HCT116 (cell line): ENCODE data around the gene NUDT2. TPM values are rescaled to one million over a fixed set of nuclear protein-coding genes. Genes with fewer than 3 reads are reported as not detected.

Experiments used
- ATAC-seq: fragments of 200-7000 bp; cut with Tn5 transposase; 2 replicates; pipeline ENCODE4 v1.9.1; 2020; ENCODE audit warnings: mild to moderate bottlenecking, moderate library complexity
- BruUV-seq: library from RNA; stranded (reverse); fragments of 400-500 nt; replicated peaks from 2 replicates; lab custom pipeline; 2021; lab: Mats Ljungman, UMichigan
- CTCF ChIA-PET: fragments of 300-600 bp; sonication (Branson Sonifier 250); formaldehyde crosslinking; loops from one replicate; lab custom pipeline; 2021; ENCODE audit warnings: antibody characterized with exemption; lab: Charles Lee
- POLR2A ChIA-PET: fragments of 300-600, 350-600 bp; sonication (Branson Sonifier 250); formaldehyde crosslinking; loops from one replicate; lab custom pipeline; 2021; ENCODE audit warnings: antibody characterized with exemption; lab: Charles Lee
- RAD21 ChIA-PET, 2 experiments: fragments of 300-600 bp; sonication (Branson Sonifier 250); formaldehyde crosslinking; loops; one replicate each; lab custom pipeline; 2023; ENCODE audit warnings: low total read pairs in 2 of 2; ENCODE audit not compliant: uncharacterized antibody in 2 of 2, unreplicated experiment in 2 of 2, low non-redundant PET in 1 of 2; lab: Charles Lee
- DNase-seq: peaks from one replicate; pipeline ENCODE4 v3.0.0-alpha.2; 2010; ENCODE audit warnings: low read depth, low spot score
- H2AFZ ChIP-seq: fragments of 200-600 bp; shearing (Covaris generic), sonication (generic); 2 replicates; pipeline ENCODE4 v1.6.1; 2017; ENCODE audit warnings: low read depth, mixed run types, mixed read lengths, antibody characterized with exemption, low read length; ENCODE audit not compliant: poor library complexity, severe bottlenecking
- H3K27ac ChIP-seq: 2 replicates; pipeline ENCODE4 v1.5.1; 2012; ENCODE audit warnings: low read depth, low read length
- H3K27me3 ChIP-seq: fragments of 200-600 bp; sonication (generic); 2 replicates; pipeline ENCODE4 v1.6.1; 2016; ENCODE audit warnings: mixed run types, low read length, mixed read lengths; ENCODE audit not compliant: insufficient read depth
- H3K36me3 ChIP-seq, 2 experiments: fragments of 200-500 bp in 1 of 2; fragments of 200-600 bp in 1 of 2; sonication (Bioruptor generic) in 1 of 2; sonication (generic) in 1 of 2; 2 replicates each; pipeline versions ENCODE4 v1.5.1 to v1.6.1; 2014 to 2016; ENCODE audit warnings: low read length in 2 of 2, inconsistent platforms in 1 of 2, mixed read lengths in 1 of 2, mixed run types in 1 of 2; ENCODE audit not compliant: insufficient read depth in 2 of 2, control insufficient read depth in 1 of 2
- H3K4me1 ChIP-seq, 2 experiments: fragments of 200-600 bp in 1 of 2; sonication (generic) in 1 of 2; 2 replicates each; pipeline versions ENCODE4 v1.5.1 to v1.6.1; 2012 to 2017; ENCODE audit warnings: low read length in 2 of 2, inconsistent platforms in 1 of 2, mild to moderate bottlenecking in 1 of 2, mixed read lengths in 1 of 2, mixed run types in 1 of 2, moderate library complexity in 1 of 2; ENCODE audit not compliant: insufficient read depth in 2 of 2, control insufficient read depth in 1 of 2
- H3K4me2 ChIP-seq: fragments of 200-600 bp; sonication (generic); 2 replicates; pipeline ENCODE4 v1.6.1; 2017; ENCODE audit warnings: mixed run types, low read length, mixed read lengths
- H3K4me3 ChIP-seq, 2 experiments: fragments of 200-600 bp in 1 of 2; sonication (generic) in 1 of 2; replicated peaks in 1 of 2; 2 replicates each; pipeline ENCODE4 v1.5.1; 2011 to 2016; ENCODE audit warnings: low read length in 2 of 2, control low read depth in 1 of 2, low read depth in 1 of 2, mild to moderate bottlenecking in 1 of 2, mixed read lengths in 1 of 2, mixed run types in 1 of 2
- H3K79me2 ChIP-seq: fragments of 200-600 bp; sonication (generic); 2 replicates; pipeline ENCODE4 v1.6.1; 2017; ENCODE audit warnings: mild to moderate bottlenecking, mixed run types, low read length, moderate library complexity, mixed read lengths; ENCODE audit not compliant: insufficient read depth
- H3K9ac ChIP-seq: fragments of 200-600 bp; sonication (generic); 2 replicates; pipeline ENCODE4 v1.6.1; 2016; ENCODE audit warnings: low read length, mixed read lengths
- H3K9me2 ChIP-seq: fragments of 200-600 bp; sonication (generic), shearing (Covaris generic); 2 replicates; pipeline ENCODE4 v1.6.1; 2017; ENCODE audit warnings: mixed run types, mild to moderate bottlenecking, moderate library complexity; ENCODE audit not compliant: insufficient read depth
- H3K9me3 ChIP-seq, 2 experiments: fragments of 200-500 bp in 1 of 2; fragments of 200-600 bp in 1 of 2; sonication (Bioruptor generic) in 1 of 2; sonication (generic) in 1 of 2; 2 replicates each; pipeline ENCODE4 v1.6.1; 2014 to 2017; ENCODE audit warnings: low read length in 2 of 2, mixed read lengths in 2 of 2, inconsistent platforms in 1 of 2, low read depth in 1 of 2, mild to moderate bottlenecking in 1 of 2, mixed run types in 1 of 2, moderate library complexity in 1 of 2; ENCODE audit not compliant: control insufficient read depth in 1 of 2, insufficient read depth in 1 of 2
- H4K20me1 ChIP-seq: fragments of 200-600 bp; sonication (generic), shearing (Covaris generic); 2 replicates; pipeline ENCODE4 v1.6.1; 2017; ENCODE audit warnings: mixed run types, mild to moderate bottlenecking, moderate library complexity; ENCODE audit not compliant: insufficient read depth
- CBX3 ChIP-seq: IDR thresholded peaks from 2 replicates; pipeline ENCODE4 v1.6.1; 2012; ENCODE audit warnings: low read depth
- CEBPB ChIP-seq: IDR thresholded peaks from 2 replicates; pipeline ENCODE4 v1.6.1; 2012; ENCODE audit warnings: low read depth
- EGR1 ChIP-seq: IDR thresholded peaks from 2 replicates; pipeline ENCODE4 v1.6.1; 2012; ENCODE audit warnings: low read depth
- ELF1 ChIP-seq: IDR thresholded peaks from 2 replicates; pipeline ENCODE4 v1.6.1; 2012; ENCODE audit warnings: low read depth, borderline replicate concordance
- EZH2 ChIP-seq: fragments of 200-600 bp; sonication (generic); IDR thresholded peaks from 2 replicates; pipeline ENCODE4 v1.6.1; 2017; ENCODE audit warnings: antibody characterized with exemption, mixed run types
- EZH2phosphoT487 ChIP-seq: fragments of 200-600 bp; IDR thresholded peaks from 2 replicates; pipeline ENCODE4 v1.6.1; 2018; ENCODE audit warnings: antibody characterized with exemption, borderline replicate concordance
- FOSL1 ChIP-seq: IDR thresholded peaks from 2 replicates; pipeline ENCODE4 v1.6.1; 2012; ENCODE audit warnings: low read depth
- JUND ChIP-seq: IDR thresholded peaks from 2 replicates; pipeline ENCODE4 v1.6.1; 2012
- RAD21 ChIP-seq: IDR thresholded peaks from 2 replicates; pipeline ENCODE4 v1.6.1; 2012; ENCODE audit warnings: low read depth, mild to moderate bottlenecking
- SIN3A ChIP-seq: IDR thresholded peaks from 2 replicates; pipeline ENCODE4 v1.6.1; 2012; ENCODE audit warnings: low read depth
- SP1 ChIP-seq: IDR thresholded peaks from 2 replicates; pipeline ENCODE4 v1.6.1; 2012; ENCODE audit warnings: low read depth
- SRF ChIP-seq: IDR thresholded peaks from 2 replicates; pipeline ENCODE4 v1.6.1; 2012; ENCODE audit warnings: low read depth
- TCF7L2 ChIP-seq: IDR thresholded peaks from 2 replicates; pipeline ENCODE4 v1.7.0; 2011; ENCODE audit warnings: borderline replicate concordance, inconsistent platforms; ENCODE audit not compliant: insufficient read depth, insufficient read length; ENCODE audit errors: extremely low read depth
- YY1 ChIP-seq: IDR thresholded peaks from 2 replicates; pipeline ENCODE4 v1.6.1; 2011; ENCODE audit warnings: low read length, low read depth, moderate library complexity, mild to moderate bottlenecking; ENCODE audit not compliant: insufficient replicate concordance; ENCODE audit errors: extremely low read depth
- ZNF274 ChIP-seq: fragments of 200-500 bp; sonication (Bioruptor generic); IDR thresholded peaks from 2 replicates; pipeline ENCODE4 v1.6.1; 2014; ENCODE audit warnings: mild to moderate bottlenecking, low read depth, low read length, inconsistent platforms
- intact Hi-C: fragments of 100-400 bp; cut with micrococcal nuclease; formaldehyde crosslinking; loops from 2 replicates; pipeline ENCODE4 v1.10.0; 2022
- total RNA-seq: library from RNA; stranded (reverse); gene quantifications from one replicate; pipeline ENCODE4 v1.2.1, GENCODE V29; 2021; ENCODE audit not compliant: unreplicated experiment
- TF ChIP-seq, protein P1 (sequence below): IDR thresholded peaks from 2 replicates; pipeline ENCODE4 v1.6.1; 2012; ENCODE audit warnings: low read depth
- TF ChIP-seq, protein P2 (sequence below): IDR thresholded peaks from 2 replicates; pipeline ENCODE4 v1.6.1; 2011; ENCODE audit warnings: mild to moderate bottlenecking, low read length, moderate library complexity; ENCODE audit not compliant: insufficient replicate concordance; ENCODE audit errors: extremely low read depth
- TF ChIP-seq, protein P3 (sequence below), 3 experiments: fragments of 200-600 bp in 1 of 3; sonication (generic) in 1 of 3; IDR thresholded peaks in 2 of 3; conservative IDR thresholded peaks in 1 of 3; 2 replicates each; pipeline ENCODE4 v1.5.1; 2012 to 2017; ENCODE audit warnings: low read depth in 2 of 3, low read length in 2 of 3, antibody characterized with exemption in 1 of 3, borderline replicate concordance in 1 of 3, control low read depth in 1 of 3, mild to moderate bottlenecking in 1 of 3, mixed read lengths in 1 of 3, mixed run types in 1 of 3, moderate library complexity in 1 of 3; ENCODE audit not compliant: insufficient read depth in 1 of 3
- TF ChIP-seq, protein P4 (sequence below): IDR thresholded peaks from 2 replicates; pipeline ENCODE4 v1.6.1; 2012

Gene NUDT2
- total RNA-seq, 1 experiment from 2014 or later = 39.3 TPM

DNA sequence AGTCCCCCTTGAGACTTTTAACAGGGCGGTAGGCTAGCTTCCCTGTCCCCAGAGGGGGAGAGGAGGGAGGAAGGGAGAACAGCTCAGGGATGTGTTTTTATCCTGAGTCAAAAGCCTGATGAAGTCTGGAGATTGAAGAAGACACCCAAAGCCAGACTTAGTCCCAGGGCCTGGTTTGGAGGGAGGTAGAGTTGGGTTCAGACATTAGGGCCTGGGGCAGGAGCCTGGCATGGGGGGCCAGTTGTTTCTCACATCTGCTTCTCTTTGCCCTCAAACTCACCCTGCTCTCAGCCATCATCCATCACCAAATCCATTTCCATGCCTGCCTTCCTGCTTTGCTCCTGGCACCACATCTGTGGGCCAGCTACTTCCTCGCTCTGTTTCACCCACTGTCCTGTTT is 44.4 kb downstream of the NUDT2 start:
- POLR2A ChIA-PET = no interaction called here

More for the DNA sequence above, 44.4 kb downstream of the NUDT2 start:
- H3K4me1 ChIP-seq = peaks cover 15 to 24% of the 10 kb centered on the region in 2 experiments
- no peak for TF ChIP-seq JUND
- TF ChIP-seq SRF = no peak
- no peak for TF ChIP-seq ELF1
- no peak for TF ChIP-seq RAD21
- no peak for TF ChIP-seq CEBPB
- TF ChIP-seq, protein P1, sequence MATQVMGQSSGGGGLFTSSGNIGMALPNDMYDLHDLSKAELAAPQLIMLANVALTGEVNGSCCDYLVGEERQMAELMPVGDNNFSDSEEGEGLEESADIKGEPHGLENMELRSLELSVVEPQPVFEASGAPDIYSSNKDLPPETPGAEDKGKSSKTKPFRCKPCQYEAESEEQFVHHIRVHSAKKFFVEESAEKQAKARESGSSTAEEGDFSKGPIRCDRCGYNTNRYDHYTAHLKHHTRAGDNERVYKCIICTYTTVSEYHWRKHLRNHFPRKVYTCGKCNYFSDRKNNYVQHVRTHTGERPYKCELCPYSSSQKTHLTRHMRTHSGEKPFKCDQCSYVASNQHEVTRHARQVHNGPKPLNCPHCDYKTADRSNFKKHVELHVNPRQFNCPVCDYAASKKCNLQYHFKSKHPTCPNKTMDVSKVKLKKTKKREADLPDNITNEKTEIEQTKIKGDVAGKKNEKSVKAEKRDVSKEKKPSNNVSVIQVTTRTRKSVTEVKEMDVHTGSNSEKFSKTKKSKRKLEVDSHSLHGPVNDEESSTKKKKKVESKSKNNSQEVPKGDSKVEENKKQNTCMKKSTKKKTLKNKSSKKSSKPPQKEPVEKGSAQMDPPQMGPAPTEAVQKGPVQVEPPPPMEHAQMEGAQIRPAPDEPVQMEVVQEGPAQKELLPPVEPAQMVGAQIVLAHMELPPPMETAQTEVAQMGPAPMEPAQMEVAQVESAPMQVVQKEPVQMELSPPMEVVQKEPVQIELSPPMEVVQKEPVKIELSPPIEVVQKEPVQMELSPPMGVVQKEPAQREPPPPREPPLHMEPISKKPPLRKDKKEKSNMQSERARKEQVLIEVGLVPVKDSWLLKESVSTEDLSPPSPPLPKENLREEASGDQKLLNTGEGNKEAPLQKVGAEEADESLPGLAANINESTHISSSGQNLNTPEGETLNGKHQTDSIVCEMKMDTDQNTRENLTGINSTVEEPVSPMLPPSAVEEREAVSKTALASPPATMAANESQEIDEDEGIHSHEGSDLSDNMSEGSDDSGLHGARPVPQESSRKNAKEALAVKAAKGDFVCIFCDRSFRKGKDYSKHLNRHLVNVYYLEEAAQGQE = no peak
- TF ChIP-seq SIN3A = no peak
- no peak for TF ChIP-seq EZH2phosphoT487
- no peak for TF ChIP-seq EGR1
- TF ChIP-seq SP1 = no peak
- no peak for TF ChIP-seq TCF7L2
- TF ChIP-seq YY1 = no peak
- TF ChIP-seq FOSL1 = no peak
- no peak for TF ChIP-seq ZNF274
- no peak for TF ChIP-seq CBX3
- TF ChIP-seq, protein P2, sequence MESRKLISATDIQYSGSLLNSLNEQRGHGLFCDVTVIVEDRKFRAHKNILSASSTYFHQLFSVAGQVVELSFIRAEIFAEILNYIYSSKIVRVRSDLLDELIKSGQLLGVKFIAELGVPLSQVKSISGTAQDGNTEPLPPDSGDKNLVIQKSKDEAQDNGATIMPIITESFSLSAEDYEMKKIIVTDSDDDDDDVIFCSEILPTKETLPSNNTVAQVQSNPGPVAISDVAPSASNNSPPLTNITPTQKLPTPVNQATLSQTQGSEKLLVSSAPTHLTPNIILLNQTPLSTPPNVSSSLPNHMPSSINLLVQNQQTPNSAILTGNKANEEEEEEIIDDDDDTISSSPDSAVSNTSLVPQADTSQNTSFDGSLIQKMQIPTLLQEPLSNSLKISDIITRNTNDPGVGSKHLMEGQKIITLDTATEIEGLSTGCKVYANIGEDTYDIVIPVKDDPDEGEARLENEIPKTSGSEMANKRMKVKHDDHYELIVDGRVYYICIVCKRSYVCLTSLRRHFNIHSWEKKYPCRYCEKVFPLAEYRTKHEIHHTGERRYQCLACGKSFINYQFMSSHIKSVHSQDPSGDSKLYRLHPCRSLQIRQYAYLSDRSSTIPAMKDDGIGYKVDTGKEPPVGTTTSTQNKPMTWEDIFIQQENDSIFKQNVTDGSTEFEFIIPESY = no peak
- TF ChIP-seq EZH2 = no peak
- TF ChIP-seq, protein P3, sequence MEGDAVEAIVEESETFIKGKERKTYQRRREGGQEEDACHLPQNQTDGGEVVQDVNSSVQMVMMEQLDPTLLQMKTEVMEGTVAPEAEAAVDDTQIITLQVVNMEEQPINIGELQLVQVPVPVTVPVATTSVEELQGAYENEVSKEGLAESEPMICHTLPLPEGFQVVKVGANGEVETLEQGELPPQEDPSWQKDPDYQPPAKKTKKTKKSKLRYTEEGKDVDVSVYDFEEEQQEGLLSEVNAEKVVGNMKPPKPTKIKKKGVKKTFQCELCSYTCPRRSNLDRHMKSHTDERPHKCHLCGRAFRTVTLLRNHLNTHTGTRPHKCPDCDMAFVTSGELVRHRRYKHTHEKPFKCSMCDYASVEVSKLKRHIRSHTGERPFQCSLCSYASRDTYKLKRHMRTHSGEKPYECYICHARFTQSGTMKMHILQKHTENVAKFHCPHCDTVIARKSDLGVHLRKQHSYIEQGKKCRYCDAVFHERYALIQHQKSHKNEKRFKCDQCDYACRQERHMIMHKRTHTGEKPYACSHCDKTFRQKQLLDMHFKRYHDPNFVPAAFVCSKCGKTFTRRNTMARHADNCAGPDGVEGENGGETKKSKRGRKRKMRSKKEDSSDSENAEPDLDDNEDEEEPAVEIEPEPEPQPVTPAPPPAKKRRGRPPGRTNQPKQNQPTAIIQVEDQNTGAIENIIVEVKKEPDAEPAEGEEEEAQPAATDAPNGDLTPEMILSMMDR (IDR thresholded peaks at IDR 0.05 in 2 of 3, conservative IDR thresholded peaks at IDR 0.05 in 1 of 3; ENCODE audit: borderline replicate concordance in 1 of 3, insufficient read depth in 1 of 3, low read depth in 2 of 3, low read length in 2 of 3) = no peak
- TF ChIP-seq, protein P4, sequence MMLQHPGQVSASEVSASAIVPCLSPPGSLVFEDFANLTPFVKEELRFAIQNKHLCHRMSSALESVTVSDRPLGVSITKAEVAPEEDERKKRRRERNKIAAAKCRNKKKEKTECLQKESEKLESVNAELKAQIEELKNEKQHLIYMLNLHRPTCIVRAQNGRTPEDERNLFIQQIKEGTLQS = no peak
- DNase-seq = no peak
- H2AFZ ChIP-seq = no peak overlapping the region
- H3K4me3 ChIP-seq = no peak overlapping the region
- intact Hi-C loops = no loop called here
- ChIA-PET CTCF (interaction anchor here (0.9 to 1.3 kb wide), 2 partner anchors 30 to 41 kb away, joined by 3 to 4 read pairs; no protein-coding TSS in a partner anchor), RAD21 (no interaction called here)
- no peak overlapping the region for H3K9ac ChIP-seq
- no peaks in the 10 kb centered on the region for H3K79me2 ChIP-seq
- ATAC-seq = no peak
- no peaks in the 10 kb centered on the region for H3K9me3 ChIP-seq
- H3K9me2 ChIP-seq = no peaks in the 10 kb centered on the region
- no peak overlapping the region for H3K27ac ChIP-seq
- H4K20me1 ChIP-seq = no peaks in the 10 kb centered on the region
- BruUV-seq = no TSS peak
- peaks cover 0 to 2% of the 10 kb centered on the region in 2 experiments; a peak in 1 of 4 replicates for H3K36me3 ChIP-seq
- no peak overlapping the region for H3K4me2 ChIP-seq
- no peaks in the 10 kb centered on the region for H3K27me3 ChIP-seq
